ENCODE results near the gene IFI27L2. TPM values are rescaled to one million over a fixed set of nuclear protein-coding genes. Genes with fewer than 3 reads are reported as not detected.
A peak's percentile ranks its signal among the peaks of the same experiment; 100 is the strongest.

Gene IFI27L2
- polyA plus RNA-seq, 1 of the 3 experiments (the other 2 are of a cell fraction): 200 TPM

- Histone ChIP-seq H3K4me3 (ENCODE audit: low read depth in 2 of 2, low read length in 1 of 2) (no peak overlapping the region), H4K20me1 (ENCODE audit: insufficient read depth) (no peaks in the 10 kb centered on the region), H3K9me3 (no peaks in the 10 kb centered on the region), H3K4me2 (no peak overlapping the region), H3K4me1 (ENCODE audit: control insufficient read depth in 1 of 2, insufficient read depth in 2 of 2, low read depth in 1 of 2, low read length in 1 of 2) (peaks cover 0 to 4% of the 10 kb centered on the region in 2 experiments; a peak in 1 of 4 replicates), H3K9ac (no peak overlapping the region), H3K27me3 (ENCODE audit: insufficient read depth) (no peaks in the 10 kb centered on the region; the same call in 1 of the 2 replicates), H3K9me2 (no peaks in the 10 kb centered on the region), H3K79me2 (ENCODE audit: insufficient read depth) (no peaks in the 10 kb centered on the region), H3K36me3 (replicated peaks in 1 of 2; ENCODE audit: control insufficient read depth in 1 of 2, insufficient read depth in 2 of 2, low read length in 1 of 2) (no peaks in the 10 kb centered on the region), H3K27ac (ENCODE audit: low read depth in 2 of 2, low read length in 1 of 2) (no peak overlapping the region), H3F3A (replicated peaks; ENCODE audit: insufficient read depth) (no peaks in the 10 kb centered on the region), H2AFZ (ENCODE audit: low read depth) (peak overlapping the region; percentile 26; the same call in 1 of the 2 replicates)
- CTCF ChIA-PET: interaction anchor here (0.9 to 2.8 kb wide), 3 partner anchors 9 to 30 kb away, joined by 3 to 13 read pairs (median 7); no protein-coding TSS in a partner anchor
- WGBS (ENCODE audit: low lambda C conversion rate): 7% methylated on average over 2 of the region's 2 CpGs
- no peak for DNase-seq
- POLR2A ChIA-PET: no interaction called here
- TF ChIP-seq NRF1 (IDR thresholded peaks at IDR 0.05; ENCODE audit: low read depth, low read length): no peak
- TF ChIP-seq GABPA (IDR thresholded peaks at IDR 0.05; ENCODE audit: low read depth): no peak
- TF ChIP-seq IRF3 (IDR thresholded peaks at IDR 0.05; ENCODE audit: low read depth, low read length): no peak
- TF ChIP-seq MEF2A (IDR thresholded peaks at IDR 0.05; ENCODE audit: borderline replicate concordance, low read depth): no peak
- no peak for TF ChIP-seq TAF1 (IDR thresholded peaks at IDR 0.05; ENCODE audit: borderline replicate concordance, low read depth, low read length)
- no peak for TF ChIP-seq PBX3 (IDR thresholded peaks at IDR 0.05)
- TF ChIP-seq USF1 (IDR thresholded peaks at IDR 0.05; ENCODE audit: borderline replicate concordance, low read depth): no peak
- TF ChIP-seq NFIC (IDR thresholded peaks at IDR 0.05; ENCODE audit: borderline replicate concordance): no peak
- TF ChIP-seq SIN3A (IDR thresholded peaks at IDR 0.05; ENCODE audit: borderline replicate concordance, low read depth, low read length): no peak
- TF ChIP-seq ZBTB33 (IDR thresholded peaks at IDR 0.05; ENCODE audit: borderline replicate concordance, low read depth): no peak
These were observed 32.6 kb upstream of the IFI27L2 start for GRCh38 chr14:94161981-94162380.

- Histone ChIP-seq H2AFZ (ENCODE audit: low read depth) (no peak overlapping the region), H3K9ac (no peak overlapping the region), H3K4me2 (no peak overlapping the region), H3K79me2 (ENCODE audit: insufficient read depth) (no peaks in the 10 kb centered on the region), H3K4me3 (ENCODE audit: low read depth in 2 of 2, low read length in 1 of 2) (no peak overlapping the region), H3K9me3 (no peaks in the 10 kb centered on the region), H3K9me2 (no peaks in the 10 kb centered on the region), H3F3A (replicated peaks; ENCODE audit: insufficient read depth) (no peaks in the 10 kb centered on the region), H3K36me3 (replicated peaks in 1 of 2; ENCODE audit: control insufficient read depth in 1 of 2, insufficient read depth in 2 of 2, low read length in 1 of 2) (no peaks in the 10 kb centered on the region), H3K27ac (ENCODE audit: low read depth in 2 of 2, low read length in 1 of 2) (no peak overlapping the region), H3K4me1 (ENCODE audit: control insufficient read depth in 1 of 2, insufficient read depth in 2 of 2, low read depth in 1 of 2, low read length in 1 of 2) (peaks cover 0 to 4% of the 10 kb centered on the region in 2 experiments; a peak in 1 of 4 replicates), H3K27me3 (ENCODE audit: insufficient read depth) (peaks cover under 1% of the 10 kb centered on the region; the same call in 1 of the 2 replicates), H4K20me1 (ENCODE audit: insufficient read depth) (no peaks in the 10 kb centered on the region)
- ChIA-PET CTCF (interaction anchor here (0.6 to 2.8 kb wide), 5 partner anchors 10 to 29 kb away, joined by 3 to 13 read pairs (median 3); no protein-coding TSS in a partner anchor), POLR2A (interaction anchor here (0.6 kb wide), 1 partner anchor 268 kb away, joined by 3 read pairs; no protein-coding TSS in a partner anchor)
- DNase-seq: no peak
- no peak for TF ChIP-seq NFIC (IDR thresholded peaks at IDR 0.05; ENCODE audit: borderline replicate concordance)
- TF ChIP-seq USF2 (IDR thresholded peaks at IDR 0.05; ENCODE audit: borderline replicate concordance, low read depth, low read length): no peak
- TF ChIP-seq GATA2 (CRISPR knock-in tag; IDR thresholded peaks at IDR 0.05): no peak
- TF ChIP-seq FOXM1 (IDR thresholded peaks at IDR 0.05; ENCODE audit: low read depth): no peak
- TF ChIP-seq USF1 (IDR thresholded peaks at IDR 0.05; ENCODE audit: borderline replicate concordance, low read depth): no peak
- TF ChIP-seq GABPA (IDR thresholded peaks at IDR 0.05; ENCODE audit: low read depth): no peak
- no peak for TF ChIP-seq YY1 (IDR thresholded peaks at IDR 0.05; ENCODE audit: low read depth)
- no peak for TF ChIP-seq PBX3 (IDR thresholded peaks at IDR 0.05)
- TF ChIP-seq MAX (IDR thresholded peaks at IDR 0.05; ENCODE audit: low read depth): no peak
- 76% methylated on average over 2 of the region's 2 CpGs for WGBS (ENCODE audit: low lambda C conversion rate)
These were observed 31.7 kb upstream of the IFI27L2 start for GRCh38 chr14:94161058-94161457.
